CD4-positive, alpha-beta T cell treated with Interferon alpha-2 for 1 hour (primary cell): ENCODE results near the gene FAM83B.
"Not testable (repeated sequence)": the region's sequence is repeated elsewhere in the genome, so short reads cannot be mapped to it uniquely, and the experiment has no call there.

Experiments used
- DNase-seq, 2 donors: peaks; one replicate each; pipeline ENCODE4 v3.0.0-alpha.2; 2020 to 2022

Gene FAM83B

DNA sequence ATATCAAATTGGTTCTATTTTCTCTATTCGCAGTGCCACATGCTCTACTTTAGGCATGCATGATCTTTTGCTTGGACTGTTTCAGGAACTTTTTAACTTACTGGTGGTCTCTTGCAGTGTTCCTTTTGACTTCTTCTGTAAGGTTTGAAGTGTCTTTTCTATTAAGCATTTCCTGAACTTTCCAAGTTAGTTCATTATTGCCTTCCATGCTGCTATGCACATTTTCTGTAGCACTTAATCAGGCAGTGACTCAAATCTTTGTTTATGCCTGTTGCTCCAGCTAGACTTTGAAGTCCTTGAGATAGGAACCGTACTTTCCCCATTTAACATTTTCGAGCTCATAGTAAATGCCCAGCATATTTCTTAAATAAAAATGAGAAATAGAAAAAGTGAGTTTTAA is 52.2 kb downstream of the FAM83B start:
- DNase-seq: no peak

DNA sequence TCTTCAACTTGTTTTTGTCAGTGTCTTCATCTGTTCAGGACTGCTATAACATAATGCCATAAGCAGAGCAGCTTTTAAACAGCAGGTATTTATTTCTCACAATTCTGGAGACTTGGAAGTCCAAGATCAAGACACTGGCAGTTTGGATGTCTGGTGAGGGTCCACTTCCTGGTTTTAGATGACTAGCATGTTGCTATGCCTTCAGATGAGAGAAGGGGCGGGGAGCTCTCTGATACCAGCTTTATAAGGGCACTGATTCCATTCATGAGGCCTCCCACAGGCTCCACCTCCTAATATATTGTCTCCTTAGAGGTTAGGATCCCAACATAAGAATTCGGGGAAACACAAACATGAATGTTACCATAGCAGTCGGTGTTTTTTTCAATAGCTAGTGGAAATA is 52.9 kb downstream of the FAM83B start:
- DNase-seq: no peak

DNA sequence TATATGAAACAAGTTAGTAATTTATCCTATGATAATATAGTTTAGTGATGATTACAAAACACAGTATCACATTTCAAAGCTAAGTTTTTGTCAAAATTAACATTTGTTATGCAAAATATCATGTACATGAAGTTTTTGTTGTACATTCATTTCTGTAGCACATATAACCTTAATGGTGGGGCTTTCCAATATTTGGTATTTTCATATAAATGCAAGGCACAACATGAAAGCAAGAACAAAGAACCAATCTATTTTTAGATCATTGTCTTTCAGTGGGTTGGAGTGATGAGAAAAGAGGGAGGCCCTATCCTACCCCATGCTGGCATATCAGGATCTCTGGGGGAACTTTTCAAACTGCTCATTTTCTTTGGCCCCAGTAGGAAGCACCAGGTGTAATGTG is 53.4 kb downstream of the FAM83B start:
- no peak for DNase-seq

DNA sequence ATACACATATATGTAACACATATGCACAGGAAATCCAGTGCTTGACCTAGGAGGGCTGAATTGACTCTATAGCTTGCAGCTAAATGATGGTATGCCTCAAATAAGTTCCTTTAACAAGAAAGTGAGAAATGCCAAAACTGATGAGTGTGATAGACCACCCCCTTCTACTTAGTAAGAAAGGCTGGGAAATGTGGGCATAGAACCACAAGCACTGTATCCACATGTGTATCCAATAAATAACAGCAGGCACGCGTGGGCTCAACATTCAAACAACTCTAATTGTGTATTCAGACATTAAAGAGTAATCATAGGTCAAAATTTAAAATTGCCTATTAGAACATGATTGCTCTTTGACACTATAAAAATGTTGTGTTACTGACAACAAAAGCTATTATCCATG is 54.1 kb downstream of the FAM83B start:
- no peak for DNase-seq

DNA sequence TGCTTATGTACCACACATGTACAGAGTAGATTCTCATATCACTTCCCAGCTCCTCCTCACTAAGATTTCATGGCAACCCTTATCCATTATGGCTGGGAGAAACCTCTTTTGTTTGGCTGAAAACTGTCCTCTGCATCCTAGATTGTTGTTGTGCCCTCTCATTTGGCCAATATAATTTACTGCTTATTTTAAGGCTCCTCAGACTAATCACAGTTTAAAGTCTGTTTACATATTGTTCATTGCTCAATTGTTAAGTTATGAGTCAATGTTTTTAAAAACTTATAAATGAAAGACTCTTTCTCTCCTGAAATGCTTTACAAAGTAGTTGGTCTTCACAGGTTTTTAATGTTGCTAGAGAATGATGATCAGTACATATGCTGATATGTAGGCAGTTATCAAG is 57.3 kb downstream of the FAM83B start:
- no peak for DNase-seq

DNA sequence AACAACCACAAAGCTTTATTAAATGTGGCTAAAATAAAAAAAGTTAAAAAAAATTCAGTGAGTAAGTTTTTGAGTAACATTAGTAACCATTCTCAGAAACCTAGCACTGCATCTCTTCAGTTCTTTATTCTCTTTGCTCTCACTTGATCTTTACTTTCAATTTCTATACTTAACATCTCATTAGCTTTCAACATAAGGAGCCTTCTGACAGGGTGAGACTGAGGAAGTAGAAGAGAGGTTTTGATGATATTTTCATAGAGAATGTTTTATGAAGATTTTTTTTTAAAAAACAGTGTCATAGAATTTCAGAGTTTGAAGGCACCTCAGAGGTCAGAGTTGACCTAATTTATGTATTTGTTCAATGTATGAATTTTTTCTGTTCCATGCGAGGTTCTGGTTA is 60.8 kb downstream of the FAM83B start:
- DNase-seq: no peak

DNA sequence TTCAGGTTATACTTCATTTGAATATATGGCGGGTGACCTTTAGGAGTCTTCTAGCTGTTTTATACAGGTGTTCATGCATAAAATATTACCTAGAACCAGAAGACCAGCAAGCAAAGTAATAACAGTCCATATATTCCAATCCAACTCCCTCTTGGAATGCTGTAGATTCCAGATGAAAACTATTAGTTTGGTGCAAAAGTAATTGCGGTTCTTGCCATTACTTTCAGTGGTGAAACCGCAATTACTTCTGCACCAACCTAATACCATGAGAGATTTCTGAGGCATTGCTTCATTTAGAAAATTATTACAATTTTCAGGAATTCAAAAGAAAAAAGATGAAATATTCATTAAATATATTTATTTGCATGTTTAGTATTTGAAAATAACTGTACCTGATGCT is 62.6 kb downstream of the FAM83B start:
- DNase-seq: no peak

DNA sequence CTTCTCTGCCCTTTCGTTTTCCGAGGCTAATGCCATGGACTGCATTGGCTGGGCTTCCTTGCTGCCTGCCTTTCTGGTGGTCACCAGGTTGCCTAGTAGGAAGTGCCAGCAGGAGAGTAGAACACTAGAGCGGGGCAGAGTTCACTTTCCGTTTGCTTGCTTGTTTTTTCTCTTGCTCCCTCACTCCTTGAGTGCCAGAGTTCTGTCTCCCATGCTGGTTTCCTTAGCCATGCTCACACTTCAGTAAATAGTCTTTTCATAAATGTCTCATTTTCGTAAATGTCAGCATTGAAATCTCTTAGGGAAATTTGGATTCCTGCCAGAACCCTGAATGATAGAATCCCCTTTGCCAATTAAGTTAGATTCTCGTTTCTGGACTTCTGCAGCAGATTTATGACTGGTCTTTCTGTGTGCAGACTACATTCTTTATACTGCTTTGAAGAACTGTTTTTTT is 63.9 kb downstream of the FAM83B start:
- DNase-seq: no peak

DNA sequence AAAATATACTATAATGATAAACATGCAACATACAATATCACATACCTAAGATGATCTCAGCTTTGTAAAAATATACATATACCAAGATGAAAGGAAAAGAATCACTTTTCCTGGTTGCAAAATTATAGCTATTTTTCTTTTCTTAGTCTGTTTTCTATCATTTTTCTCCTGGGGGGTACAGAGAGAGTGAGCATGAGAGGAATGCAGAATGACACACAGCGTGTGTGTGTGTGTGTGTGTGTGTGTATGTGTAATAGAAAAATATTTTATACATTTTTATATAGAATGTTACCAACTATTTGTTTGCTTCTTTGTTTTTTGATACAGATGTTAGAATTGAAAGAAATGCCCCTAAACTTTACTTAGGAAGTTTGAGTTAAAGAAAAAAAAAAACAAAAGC is 64.3 kb downstream of the FAM83B start:
- no peak for DNase-seq

DNA sequence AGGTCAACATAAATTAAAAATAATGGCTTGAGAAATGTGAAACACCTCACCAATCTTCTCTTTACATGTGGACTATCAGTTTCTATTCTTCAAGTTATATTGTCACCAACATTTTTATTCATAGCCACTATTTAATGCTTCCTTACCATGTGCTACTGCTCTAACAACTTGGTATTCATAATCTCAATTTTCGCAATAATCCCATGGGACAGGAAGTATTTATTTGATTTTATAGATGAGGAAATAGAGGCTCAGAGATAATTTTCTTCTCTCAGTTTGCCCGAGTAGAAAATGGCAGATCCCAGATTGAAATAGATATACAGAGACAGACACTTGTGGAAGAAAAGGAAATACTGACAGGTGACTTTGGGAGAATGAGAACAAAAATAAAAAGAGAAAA is 66.6 kb downstream of the FAM83B start:
- no peak for DNase-seq

DNA sequence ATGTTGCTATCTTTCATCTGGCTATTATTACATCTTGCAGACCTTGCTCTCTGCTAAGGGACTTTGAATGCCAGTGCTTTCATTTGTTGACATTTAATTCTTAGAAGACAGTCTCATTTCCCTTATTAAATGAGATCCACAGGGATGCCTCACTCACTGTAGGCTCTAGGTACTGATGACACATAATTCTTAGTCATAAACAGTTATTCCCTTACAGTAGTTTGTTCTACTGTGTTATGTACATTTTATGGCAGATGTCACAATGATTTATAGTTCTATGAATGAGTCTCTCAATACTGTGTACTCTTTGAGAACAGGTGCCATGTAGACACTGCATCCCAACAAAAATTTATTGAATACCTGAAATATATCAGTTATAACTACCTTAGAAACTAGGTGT is 70.3 kb downstream of the FAM83B start:
- DNase-seq: no peak

DNA sequence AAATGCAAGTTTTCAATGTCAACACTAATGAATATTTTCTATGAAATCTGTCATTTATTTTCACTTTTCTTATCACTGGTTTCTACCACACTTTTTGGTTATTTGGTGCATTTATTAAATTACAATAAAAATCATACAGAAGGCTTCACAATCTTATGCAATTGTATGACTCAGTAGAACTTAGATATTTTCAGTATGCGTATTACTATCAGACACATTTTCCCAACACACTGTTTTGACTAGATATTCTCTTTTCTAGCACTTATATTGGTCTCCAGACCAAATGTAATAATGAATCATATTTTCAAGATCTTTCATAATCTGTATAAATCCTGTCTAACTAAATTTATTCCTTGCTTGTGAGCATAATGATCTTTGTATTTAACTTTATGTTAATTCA is 74.1 kb downstream of the FAM83B start:
- no peak for DNase-seq

DNA sequence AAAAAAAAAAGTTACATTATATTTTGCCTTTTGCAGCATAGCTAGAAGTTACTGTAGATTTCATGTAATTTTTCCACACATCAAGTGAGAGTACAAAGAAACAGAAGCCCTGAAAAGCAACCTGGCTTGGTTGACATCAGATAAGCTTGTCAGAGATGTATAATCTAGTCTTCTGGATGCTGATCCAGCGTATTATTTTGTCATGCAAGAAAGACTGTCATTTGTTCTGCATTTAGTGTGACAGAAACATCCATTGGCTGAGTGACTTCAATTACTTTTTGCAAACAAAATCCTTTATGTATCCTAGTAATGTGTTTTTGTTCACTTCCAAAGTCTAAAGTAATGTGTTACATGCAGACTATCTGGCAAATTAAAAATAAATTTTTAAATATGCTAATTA is 75.3 kb downstream of the FAM83B start:
- no peak for DNase-seq

DNA sequence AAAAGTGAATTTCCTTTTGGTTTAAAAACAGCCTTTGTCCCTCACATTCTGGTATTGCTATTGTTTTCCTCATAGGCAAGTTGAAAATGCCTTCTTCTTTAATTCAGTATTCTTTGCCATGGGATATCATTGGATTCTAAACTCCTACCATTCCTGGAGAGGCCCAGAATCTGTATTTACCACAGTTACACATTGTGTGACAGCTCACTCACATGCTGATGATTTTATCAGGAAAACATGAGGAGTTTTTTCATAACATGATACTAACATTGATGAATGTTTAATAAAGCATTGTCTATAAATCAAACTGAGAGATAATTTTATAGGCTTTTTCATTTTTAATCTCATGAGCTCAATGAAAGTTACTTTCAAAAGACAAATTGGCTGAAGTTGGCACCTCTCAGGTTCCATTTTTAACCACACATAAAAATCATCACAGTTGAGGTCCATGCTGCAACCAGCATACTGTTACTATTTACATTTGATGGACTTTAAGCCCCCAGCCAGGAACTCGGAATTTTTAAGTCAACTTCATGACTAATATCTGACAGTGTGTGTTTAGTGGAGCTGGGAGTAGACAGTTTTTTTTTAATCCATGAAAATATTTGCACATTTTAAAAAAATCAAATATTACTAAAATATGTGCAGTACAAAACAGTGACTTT is 82.8 kb downstream of the FAM83B start:
- no peak for DNase-seq

DNA sequence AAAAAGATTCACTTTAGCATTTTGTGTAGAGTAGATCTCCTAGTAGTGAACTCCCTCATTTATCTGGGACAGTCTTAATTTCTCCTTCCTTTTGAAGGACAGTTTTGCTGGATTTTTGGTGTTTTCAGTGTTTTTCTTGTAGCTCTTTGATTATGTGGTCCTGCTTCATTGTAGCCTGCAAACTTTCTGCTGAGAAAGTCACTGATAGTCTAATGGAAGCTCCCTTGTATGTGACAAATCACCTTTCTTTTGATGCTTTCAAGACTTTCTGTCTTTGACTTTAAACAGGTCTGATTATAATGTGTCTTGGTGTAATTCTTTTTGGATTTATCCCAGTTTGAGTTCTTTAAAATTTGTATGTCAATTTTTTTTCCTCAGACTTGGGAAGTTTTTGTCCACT is 86.1 kb downstream of the FAM83B start:
- DNase-seq: no peak

DNA sequence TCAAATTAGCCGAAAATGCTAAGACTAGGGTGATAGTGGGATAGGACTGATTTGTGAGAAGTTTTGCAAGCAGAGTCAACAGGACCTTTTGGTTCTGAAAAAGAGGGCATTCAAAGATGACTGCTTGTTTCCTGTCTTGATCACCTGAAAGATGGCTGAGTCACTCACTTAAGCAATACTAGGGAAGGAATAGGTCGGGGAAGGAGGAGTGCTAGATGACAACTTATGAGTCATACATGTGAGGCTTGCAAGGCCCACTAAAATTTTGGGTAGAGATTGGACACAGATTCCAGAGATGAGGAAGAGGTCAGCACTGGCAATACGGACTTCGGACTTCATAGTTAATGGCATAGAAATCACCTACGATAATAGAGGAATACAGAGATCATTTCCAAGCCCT is 89.2 kb downstream of the FAM83B start:
- DNase-seq: no peak

DNA sequence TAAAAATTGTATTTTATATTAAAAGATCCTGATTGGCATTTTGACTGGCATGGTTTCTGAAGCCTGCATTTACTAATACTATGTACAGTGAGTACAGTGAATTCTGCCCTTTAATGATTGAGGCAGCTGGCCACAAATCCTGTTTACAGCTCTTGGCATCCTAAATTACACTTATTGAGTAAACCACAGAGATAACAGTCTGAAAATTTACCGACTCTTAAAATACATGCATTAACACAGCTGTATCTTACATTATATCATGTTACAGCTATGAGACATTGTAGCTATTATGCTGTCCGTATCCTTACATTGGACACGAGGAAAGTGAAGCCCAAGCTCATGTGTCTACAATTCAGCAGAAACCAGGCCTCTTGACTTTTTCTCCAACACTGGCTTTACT is 90.8 kb downstream of the FAM83B start:
- DNase-seq: no peak

DNA sequence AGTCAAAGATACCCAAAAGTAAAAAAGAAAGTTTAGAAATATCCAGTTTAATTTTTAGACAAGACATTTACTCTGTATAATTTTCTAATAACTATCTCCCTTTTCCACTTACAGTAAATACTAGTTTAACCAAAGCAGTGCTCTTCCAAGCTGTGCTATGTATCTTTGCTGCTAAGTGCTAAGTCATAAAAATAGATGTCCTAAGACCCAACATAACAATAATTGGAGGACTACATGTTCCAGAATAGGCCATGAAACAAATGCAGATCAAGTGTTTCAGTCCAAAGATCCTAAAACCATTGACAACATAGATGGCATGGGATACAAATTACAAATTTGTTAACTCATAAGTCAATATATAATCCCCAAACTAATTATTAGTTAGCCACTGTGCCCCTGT is 111.1 kb downstream of the FAM83B start:
- no peak for DNase-seq

DNA sequence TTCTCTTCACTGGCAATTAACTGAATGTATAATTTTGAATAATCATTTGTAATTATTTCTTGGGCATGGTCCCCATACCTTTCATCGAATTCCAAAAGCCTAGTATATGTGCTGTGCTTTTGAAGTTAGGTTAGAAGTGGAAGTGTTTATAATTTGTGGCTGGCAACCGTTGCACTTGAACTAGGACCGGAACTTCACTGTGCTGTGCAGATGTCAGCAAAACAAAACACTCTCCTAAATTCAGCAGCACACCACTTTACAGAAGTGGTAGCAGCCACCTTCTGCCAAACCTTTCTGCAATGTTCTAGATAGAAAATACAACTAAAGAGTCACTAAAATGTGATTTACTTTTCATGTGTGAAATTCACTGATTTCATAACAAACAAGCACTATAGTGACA is 111.9 kb downstream of the FAM83B start:
- no peak for DNase-seq

DNA sequence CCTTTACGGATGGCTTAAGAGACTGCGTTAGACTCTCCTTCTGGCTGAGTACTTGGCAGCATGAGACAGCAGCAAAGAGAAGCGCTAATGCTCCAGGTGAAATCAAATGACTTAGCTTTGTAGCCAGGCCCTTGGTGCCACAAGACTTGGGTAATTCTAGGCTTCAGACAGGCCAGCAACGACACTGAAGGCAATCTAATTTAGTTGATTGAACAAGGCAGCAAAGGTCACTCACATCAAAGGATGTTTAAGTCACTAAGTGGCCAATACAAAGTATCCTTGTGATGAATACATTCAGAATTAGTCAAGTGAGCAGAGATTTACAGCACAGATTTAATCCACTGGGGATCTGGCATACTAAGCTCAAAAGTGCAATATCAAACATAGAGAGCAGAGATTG is 113.2 kb downstream of the FAM83B start:
- DNase-seq: no peak

DNA sequence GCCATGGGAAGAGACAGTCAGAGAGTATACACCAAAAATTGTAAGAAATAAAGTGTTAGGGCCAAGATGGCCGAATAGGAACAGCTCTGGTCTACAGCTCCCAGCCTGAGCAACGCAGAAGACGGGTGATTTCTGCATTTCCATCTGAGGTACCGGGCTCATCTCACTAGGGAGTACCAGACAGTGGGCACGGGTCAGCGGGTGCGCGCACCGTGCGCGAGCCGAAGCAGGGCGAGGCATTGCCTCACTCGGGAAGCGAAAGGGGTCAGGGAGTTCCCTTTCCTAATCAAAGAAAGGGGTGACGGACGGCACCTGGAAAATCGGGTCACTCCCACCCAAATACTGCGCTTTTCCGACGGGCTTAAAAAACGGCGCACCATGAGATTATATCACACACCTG is 114.8 kb downstream of the FAM83B start:
- not testable (repeated sequence) for DNase-seq

DNA sequence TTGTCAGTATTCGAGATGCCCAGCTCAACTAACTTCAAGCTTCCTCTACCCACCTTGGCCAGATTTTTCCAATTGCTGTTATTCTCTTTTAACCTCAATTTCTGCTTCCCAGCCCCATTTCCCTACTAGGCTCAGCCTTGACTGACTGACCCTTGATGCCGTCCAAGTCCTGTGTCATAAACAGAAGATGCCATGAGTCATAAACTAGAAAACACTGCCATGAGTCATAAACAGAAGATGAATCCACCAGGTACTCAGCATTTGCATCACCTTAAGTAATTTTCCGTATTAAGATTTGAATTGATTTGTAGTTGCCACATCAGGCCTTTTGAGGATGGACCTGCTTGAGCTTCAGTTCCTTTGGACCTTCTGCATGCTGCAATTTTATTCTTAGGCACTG is 123.8 kb downstream of the FAM83B start:
- DNase-seq: no peak

DNA sequence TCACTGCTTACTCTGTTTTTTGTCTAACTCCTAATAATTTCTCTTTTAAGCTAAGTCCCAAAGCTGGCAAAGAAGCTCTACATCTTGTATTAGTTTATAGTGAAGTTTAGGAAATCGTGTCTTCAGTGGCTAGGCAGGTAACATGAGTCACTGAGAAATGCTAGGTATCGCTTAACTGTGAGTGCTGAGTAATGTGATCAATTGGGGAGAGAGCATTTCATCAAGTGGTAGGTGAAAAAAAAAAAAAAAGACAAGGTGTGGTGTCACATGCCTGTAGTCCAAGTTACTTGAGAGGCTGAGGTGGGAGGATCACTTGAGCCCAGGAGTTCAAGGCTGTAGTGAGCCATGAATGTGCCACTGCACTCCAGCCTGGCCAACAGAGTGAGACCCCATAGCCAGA is 125.3 kb downstream of the FAM83B start:
- no peak for DNase-seq

DNA sequence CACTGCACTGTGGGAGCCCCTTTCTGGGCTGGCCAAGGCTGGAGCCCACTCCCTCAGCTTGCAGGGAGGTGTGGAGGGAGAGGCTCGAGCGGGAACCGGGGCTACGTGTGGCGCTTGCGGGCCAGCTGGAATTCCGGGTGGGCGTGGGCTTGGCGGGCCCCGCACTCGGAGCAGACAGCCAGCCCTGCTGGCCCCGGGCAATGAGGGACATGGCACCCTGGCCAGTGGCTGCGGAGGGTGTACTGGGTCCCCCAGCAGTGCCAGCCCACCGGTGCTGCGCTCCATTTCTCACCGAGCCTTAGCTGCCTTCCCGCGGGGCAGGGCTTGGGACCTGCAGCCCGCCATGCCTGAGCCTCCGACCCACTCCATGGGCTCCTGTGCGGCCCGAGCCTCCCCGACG is 132.6 kb downstream of the FAM83B start:
- not testable (repeated sequence) for DNase-seq

DNA sequence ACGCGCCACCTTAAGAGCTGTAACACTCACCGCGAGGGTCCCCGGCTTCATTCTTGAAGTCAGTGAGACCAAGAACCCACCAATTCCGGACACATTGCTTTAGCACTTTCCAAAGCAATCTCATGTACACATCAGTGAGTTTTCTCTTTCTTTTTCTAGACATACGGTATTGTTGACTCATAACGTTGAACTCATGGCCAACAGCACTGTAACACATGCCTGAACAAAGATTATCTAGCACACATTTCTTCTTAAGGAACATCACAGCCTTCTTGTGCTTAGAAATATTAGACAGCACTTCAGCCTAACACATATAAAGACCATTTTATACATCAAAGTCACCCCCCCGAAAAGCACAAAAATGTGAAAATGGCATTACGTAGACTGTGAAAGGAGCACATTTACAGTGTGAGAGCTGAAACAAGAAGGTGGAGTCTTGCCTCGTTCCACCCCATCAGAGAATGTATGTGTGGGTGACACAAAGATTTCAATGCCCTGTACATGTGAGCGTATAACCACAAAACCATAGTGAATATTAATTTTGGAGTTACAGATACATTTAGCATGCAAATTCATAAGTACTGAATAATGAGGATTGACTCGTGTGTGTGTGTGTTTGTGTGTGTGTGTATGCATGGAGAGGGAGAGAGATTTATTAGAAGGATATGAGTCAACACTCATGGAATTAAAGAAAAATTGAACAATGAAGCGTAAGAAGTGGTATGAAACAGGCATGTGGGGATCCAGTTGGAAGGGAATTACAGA is 134.1 kb downstream of the FAM83B start:
- no peak for DNase-seq
